ENCODE results near the gene BMPR1A.
"Not testable (repeated sequence)": the region's sequence is repeated elsewhere in the genome, so short reads cannot be mapped to it uniquely, and the experiment has no call there.

Gene BMPR1A

DNA sequence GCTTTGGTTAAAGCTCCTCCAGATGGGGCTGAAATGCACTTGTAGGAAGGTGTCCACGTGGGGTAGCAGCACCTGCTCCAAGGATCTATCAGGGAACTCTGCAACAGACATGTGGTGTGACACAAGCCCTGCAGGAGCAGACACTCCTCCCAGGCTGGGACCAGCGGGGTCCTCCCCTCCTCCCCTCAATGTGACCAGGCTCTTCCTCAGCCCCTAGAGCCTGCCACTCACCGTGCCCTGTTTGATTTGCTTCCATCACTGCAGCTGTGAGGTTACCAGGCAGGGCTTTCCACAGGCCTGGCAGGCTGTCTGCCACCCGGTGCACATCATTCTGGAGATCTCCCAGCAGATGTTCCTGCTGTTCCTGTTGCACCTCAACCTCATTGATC, 187.6 kb downstream of the BMPR1A start:
- no peak for DNase-seq
- in situ Hi-C loops (cut with MboI; ENCODE audit: low pct_unique_long_range_greater_than_20kb, low sequenced_read_pairs): no loop called here

DNA sequence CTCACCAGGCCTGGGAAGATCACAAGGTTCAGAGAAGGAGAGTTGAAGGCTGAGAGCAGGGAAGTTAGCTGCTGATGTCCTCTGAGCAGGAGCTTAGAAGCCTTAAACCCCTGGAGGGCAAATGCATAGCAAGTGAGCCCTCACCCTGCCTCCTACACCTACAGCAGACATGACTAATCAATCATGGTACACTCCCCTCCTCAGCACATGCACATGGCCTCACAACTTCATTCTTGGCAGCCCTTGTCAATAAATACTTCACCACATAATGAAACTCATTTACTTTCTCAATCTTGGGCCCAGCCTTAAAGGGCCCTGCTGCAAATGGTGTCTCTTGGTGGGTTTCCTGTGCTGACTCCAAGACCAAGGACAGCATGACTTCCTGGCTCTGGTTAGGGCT, 188.1 kb downstream of the BMPR1A start:
- in situ Hi-C loops (cut with MboI; ENCODE audit: low pct_unique_long_range_greater_than_20kb, low sequenced_read_pairs): no loop called here
- no peak for DNase-seq

DNA sequence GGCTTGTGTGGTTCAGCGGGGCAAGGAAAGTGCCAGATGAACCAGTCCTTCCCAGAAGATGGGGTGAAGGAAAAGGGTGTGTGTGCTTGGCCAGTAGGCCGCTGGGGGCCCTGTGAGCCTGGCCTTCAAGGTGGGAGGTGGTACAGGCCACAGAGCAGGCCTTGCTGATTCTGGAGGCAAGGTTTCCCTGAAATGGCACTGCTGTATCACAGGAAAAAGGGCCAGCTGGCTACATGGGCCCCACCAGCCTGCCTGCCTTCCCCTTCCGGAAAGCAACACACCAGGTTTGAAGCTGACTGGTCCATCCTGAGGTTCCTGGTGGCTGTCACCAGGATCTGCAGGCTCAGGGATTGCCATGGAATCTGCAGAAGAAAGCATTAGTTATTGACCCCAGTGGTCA, 188.5 kb downstream of the BMPR1A start:
- DNase-seq: no peak
- in situ Hi-C loops (cut with MboI; ENCODE audit: low pct_unique_long_range_greater_than_20kb, low sequenced_read_pairs): no loop called here

- in situ Hi-C loops (cut with MboI; ENCODE audit: low pct_unique_long_range_greater_than_20kb, low sequenced_read_pairs): no loop called here
- no peak for DNase-seq
Observed at GRCh38 chr10:86945361-86946212, 189.2 kb downstream of the BMPR1A start.

DNA sequence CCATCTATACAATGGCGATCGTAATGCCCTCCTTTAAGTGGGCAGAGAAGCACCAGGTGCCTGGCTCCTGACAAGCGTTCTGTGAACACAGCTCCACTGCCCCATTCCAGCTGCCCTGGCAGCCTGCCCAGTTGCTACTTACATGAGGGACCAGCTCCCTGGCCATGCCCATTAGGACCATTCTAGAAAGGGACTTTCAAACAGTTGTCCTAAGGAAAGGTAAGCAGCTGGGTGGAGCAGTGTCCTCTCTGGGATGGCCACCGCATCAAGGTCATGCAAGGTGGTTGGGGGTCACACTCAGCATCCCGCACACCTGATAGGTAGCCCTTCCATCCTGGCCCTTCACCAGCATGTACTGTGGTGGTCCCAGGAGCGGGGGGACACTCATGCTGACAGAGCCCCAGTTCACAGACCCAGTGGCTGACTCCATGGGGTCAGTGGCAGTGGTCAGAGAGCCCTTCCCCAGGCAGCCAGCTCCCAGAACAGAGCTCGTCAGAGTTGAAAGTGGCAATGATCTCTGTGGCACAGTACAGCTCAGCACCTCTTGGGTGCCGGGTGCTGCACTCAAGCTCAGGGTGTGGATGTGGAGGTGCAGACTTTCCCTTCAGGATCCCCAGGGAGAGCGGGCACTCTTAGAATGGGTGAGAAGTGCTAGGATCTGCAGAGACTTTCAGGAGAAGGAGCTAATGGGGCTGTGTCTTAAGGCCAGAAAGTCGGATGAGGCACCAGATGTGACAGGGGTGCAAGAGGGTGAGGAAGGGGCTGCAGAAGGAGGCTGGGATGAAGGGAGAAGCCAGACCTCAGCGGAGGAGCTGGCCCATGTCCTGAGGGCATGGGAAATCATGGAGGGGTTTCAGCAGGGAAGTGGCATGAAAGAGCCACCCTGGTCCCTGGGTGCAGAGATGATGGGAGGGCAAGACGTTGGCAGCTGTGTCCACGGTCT, 190.1 kb downstream of the BMPR1A start:
- in situ Hi-C loops (cut with MboI; ENCODE audit: low pct_unique_long_range_greater_than_20kb, low sequenced_read_pairs): no loop called here
- no peak for DNase-seq

DNA sequence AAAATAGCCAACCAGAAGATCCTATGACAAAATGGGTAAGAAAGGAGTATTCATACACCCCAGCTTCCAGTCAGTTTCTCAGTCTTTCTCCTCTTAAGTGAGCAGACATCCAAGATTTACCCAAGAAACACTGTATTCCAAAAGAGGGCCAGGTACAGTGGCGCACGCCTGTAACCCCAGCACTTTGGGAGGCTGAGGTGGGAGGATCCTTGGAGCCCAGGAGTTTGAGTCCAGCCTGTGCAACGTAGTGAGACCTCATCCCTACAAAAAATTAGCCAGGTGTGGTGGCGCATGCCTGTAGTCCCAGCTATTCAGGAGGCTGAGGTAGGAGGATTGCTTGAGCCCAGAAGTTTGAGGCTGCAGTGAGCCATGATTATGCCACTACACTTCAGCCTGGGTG, 191.4 kb downstream of the BMPR1A start:
- in situ Hi-C loops (cut with MboI; ENCODE audit: low pct_unique_long_range_greater_than_20kb, low sequenced_read_pairs); DNase-seq: not testable (repeated sequence)

- in situ Hi-C loops (cut with MboI; ENCODE audit: low pct_unique_long_range_greater_than_20kb, low sequenced_read_pairs): no loop called here
- no peak for DNase-seq
Observed at GRCh38 chr10:86950349-86950748, 193.9 kb downstream of the BMPR1A start.

- no peak for DNase-seq
- in situ Hi-C loops (cut with MboI; ENCODE audit: low pct_unique_long_range_greater_than_20kb, low sequenced_read_pairs): no loop called here
Observed at GRCh38 chr10:86951184-86951761, 194.9 kb downstream of the BMPR1A start.

DNA sequence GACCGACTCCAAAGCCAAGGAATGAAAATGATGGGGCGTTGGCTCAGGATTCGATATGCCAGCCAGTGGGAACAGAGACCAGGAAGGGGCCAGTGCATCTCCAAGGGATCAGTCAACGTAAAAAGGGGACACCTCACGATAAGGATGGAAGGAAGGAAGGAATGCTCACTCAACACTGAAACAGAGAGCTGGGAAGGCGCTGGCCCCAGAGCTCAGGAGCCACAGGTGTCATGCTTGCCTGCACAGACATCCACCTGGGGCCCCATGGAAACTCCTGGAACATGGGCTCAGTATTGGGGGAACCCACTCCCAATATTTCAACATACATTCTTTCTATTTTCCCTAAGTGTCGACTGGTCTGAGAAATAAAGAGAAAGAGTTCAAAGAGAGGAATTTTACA, 195.7 kb downstream of the BMPR1A start:
- in situ Hi-C loops (cut with MboI; ENCODE audit: low pct_unique_long_range_greater_than_20kb, low sequenced_read_pairs): no loop called here
- DNase-seq: no peak

GRCh38 chr10:86952697-86953096, 196.3 kb downstream of the BMPR1A start:
- DNase-seq; in situ Hi-C loops (cut with MboI; ENCODE audit: low pct_unique_long_range_greater_than_20kb, low sequenced_read_pairs): not testable (repeated sequence)

DNA sequence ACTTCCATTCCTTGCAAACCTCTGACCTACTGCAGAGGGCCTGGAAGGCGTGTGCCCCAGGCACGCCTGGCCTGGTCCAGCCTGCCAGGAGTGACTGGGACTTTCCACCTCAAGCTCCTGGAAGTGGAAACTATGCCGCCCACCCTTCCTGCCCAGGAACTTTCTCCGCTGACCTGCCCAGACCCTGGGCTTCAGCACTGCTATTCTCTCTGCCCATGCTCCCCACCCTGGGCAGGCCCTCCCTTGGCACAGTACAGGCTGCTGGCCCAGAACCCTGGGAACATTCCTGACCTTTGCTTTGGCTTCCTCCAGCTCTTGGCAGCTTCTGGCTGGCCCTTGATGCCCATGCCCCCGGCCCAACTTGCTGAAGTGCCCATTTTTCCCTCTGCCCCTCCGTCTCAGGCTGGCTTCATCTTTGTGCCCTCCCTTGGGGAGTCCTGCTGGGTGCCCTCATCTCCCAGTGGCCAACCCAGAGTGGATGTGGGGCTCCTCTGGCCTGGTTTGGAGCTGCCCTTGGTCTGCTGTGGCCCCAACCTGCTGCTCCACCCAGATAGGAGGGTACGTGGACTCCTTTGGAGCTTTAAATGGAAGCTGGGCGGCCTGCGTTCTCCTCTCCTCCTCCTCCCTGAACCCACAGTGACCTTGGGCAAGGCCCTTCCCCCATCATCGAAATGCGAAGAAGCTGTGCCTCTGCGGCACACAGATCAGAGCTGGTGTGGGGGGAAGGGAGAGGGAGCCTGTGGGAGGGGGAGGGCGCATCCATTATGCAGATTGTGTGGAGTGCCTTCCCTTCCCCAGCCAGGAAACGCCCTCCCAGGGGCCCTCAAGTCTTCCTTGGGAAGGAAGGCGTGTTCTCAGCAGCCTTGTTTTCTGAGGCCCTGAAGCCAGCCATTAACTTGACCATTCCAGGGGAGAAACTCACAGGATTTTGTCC, 197.6 kb downstream of the BMPR1A start:
- in situ Hi-C loops (cut with MboI; ENCODE audit: low pct_unique_long_range_greater_than_20kb, low sequenced_read_pairs): no loop called here
- DNase-seq: no peak

- no peak for DNase-seq
- in situ Hi-C loops (cut with MboI; ENCODE audit: low pct_unique_long_range_greater_than_20kb, low sequenced_read_pairs): no loop called here
Observed at GRCh38 chr10:86954681-86955500, 198.5 kb downstream of the BMPR1A start.

- DNase-seq: no peak
- in situ Hi-C loops (cut with MboI; ENCODE audit: low pct_unique_long_range_greater_than_20kb, low sequenced_read_pairs): no loop called here
Observed at GRCh38 chr10:86955501-86956194, 199.2 kb downstream of the BMPR1A start.

DNA sequence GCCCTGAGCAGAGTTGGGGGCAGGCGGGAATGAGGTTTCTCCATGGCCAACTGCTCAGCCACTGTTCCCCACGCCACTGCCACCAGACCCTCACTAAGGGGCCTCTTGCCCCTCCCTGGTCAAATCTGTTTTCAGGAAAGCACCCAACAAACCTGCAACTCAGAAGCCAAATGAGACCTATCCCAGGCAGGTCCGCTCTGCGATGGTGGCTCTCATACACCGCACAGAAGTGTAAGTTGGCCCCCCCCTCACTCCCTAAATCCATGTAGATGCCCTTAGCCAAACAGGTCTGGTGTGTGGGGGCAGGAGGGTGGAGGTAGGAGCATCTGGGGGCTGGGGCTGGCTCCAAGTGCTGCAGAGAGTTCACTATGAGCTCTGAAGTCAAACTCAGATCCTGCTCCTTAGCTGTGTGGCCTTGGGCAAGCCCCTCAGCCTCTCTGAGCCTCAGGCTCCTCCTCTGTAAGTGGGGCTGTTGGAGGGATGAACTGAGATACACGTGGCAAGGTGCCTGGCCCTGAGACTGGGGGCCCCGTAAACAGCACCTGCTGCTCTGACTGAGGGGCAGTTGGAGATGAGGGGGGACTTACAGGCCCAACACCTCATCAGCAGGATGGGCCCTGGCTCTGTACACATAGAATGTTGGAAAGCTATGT, 199.9 kb downstream of the BMPR1A start:
- in situ Hi-C loops (cut with MboI; ENCODE audit: low pct_unique_long_range_greater_than_20kb, low sequenced_read_pairs): no loop called here
- DNase-seq: no peak

DNA sequence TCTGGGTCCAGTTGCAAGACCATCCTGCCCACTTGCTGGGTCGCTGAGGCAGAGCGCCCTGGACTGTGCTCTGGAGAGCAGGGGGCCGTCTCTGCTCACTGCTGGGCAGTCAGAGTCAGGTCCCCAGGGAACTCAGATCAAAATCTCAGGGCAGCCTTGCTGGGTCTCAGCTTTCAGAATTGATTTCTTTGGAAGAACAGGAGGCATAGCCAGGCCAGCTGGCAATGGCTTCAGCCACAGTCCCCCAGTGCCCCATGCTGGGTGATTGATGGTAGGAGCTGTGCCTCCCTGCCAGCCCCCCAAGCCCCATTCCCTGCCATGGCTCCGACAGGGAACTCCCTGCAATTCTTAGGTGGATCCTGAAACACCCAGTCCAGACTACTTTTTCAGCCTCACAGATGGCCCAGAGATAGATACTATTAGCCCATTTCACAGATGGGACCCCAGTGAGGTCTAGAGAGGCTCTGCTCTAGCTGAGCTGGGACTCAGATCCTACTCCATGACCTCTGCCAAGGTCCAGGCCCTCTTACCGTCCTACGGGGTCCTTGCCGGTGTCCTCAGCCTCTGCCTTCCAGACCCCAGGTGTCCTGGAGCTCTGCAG, 200.5 kb downstream of the BMPR1A start:
- in situ Hi-C loops (cut with MboI; ENCODE audit: low pct_unique_long_range_greater_than_20kb, low sequenced_read_pairs): no loop called here
- no peak for DNase-seq

DNA sequence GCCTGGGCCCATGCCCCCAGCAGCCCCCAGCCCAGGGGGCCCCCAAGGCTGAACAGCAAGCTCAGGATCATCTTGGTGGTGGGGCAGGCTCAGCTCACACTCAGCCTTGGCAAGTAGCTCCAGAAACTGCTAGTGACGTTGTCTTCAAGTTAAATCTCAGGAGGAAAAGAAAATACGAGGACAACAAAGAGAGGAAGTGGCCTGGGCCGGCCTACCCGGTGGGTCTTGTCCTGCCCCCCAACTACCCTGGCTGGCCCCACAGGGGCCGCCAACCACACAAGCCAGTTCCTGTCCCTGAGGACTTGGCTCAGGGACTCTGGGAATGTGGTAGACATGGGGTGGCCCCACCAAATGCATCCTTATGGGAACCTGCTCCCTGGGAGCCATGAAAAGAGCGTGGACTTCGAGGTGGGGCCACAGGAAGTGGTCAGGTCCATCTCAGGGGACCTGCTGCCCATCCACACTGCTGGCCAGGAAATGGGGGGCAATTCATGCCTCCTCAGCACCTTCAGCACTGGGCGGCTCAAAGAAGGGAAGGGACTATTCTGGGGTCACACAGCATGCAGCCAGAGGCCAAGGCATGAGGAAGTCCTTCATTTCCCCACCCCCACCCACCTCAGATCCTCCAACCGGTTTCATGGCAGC, 201.2 kb downstream of the BMPR1A start, which contains the start of gene MMRN2:
Gene MMRN2 (minus strand): TSS at position 145 of the 645 bp plus-strand sequence. CDS start 74 bp downstream, at position 71.
- DNase-seq: peak; percentile 20
- in situ Hi-C loops (cut with MboI; ENCODE audit: low pct_unique_long_range_greater_than_20kb, low sequenced_read_pairs): no loop called here
